Tibial nerve (tissue), 4 donors: ENCODE results near the gene FLRT1. TPM values are rescaled to one million over a fixed set of nuclear protein-coding genes. Genes with fewer than 3 reads are reported as not detected.

Experiments used
- DNase-seq, 2 donors: peaks; one replicate each; pipeline ENCODE4 v3.0.0-alpha.2; 2019; ENCODE audit warnings: low spot score in 2 of 2
- H3K27ac ChIP-seq, 4 donors: fragments of 200-600 bp; sonication (generic) in 3 of 4; one replicate each; pipeline ENCODE4 v1.5.1; 2017 to 2019; ENCODE audit warnings: mild to moderate bottlenecking in 1 of 4
- H3K27me3 ChIP-seq, 2 donors: fragments of 200-600 bp; sonication (generic) in 1 of 2; one replicate each; pipeline versions ENCODE4 v1.5.1 to v1.6.0; 2017 to 2019
- H3K36me3 ChIP-seq, 3 donors: fragments of 200-600 bp; sonication (generic); one replicate each; pipeline ENCODE4 v1.5.1; 2018 to 2019
- H3K4me1 ChIP-seq, 4 donors: fragments of 200-600 bp; sonication (generic) in 3 of 4; one replicate each; pipeline ENCODE4 v1.5.1; 2017 to 2019
- H3K4me3 ChIP-seq, 4 donors: fragments of 200-600 bp; sonication (generic) in 3 of 4; one replicate each; pipeline ENCODE4 v1.5.1; 2017 to 2019; ENCODE audit warnings: mild to moderate bottlenecking in 1 of 4, moderate library complexity in 1 of 4
- H3K9me3 ChIP-seq, 4 donors: fragments of 200-600 bp; sonication (generic) in 3 of 4; one replicate each; pipeline ENCODE4 v1.5.1; 2017 to 2019
- EP300 ChIP-seq, 2 donors: sonication (generic); formaldehyde crosslinking; IDR thresholded peaks; one replicate each; pipeline ENCODE4 v1.6.1; 2017; ENCODE audit warnings: antibody characterized with exemption in 2 of 2, mild to moderate bottlenecking in 1 of 2
- POLR2A ChIP-seq, 2 donors: fragments of 450-650 bp; IDR thresholded peaks; one replicate each; pipeline ENCODE4 v1.6.1; 2017; ENCODE audit warnings: antibody characterized with exemption in 2 of 2, mild to moderate bottlenecking in 2 of 2, moderate library complexity in 2 of 2
- WGBS, 2 donors: methylation state at CpG; one replicate each; pipeline ENCODE4 v1.1.5; 2018; 5-methylcytosine and 5-hydroxymethylcytosine counted together
- total RNA-seq, 4 donors: library from RNA; depleted of rRNA; stranded (reverse); fragments of >200 nt; gene quantifications; one replicate each; pipeline ENCODE4 v1.1.0, GENCODE V29; 2016
- TF ChIP-seq, protein P1 (sequence below), 5 experiments: fragments of 200-600 bp in 3 of 5; fragments of 450-650 bp in 2 of 5; sonication (generic) in 3 of 5; IDR thresholded peaks; one replicate each; pipeline ENCODE4 v1.5.1; 2016 to 2019; ENCODE audit warnings: antibody characterized with exemption in 5 of 5, mild to moderate bottlenecking in 3 of 5, moderate library complexity in 2 of 5

The FLRT1 gene
- total RNA-seq, 4 donors from 2014 or later = 0.39 to 2.1 (median 0.52) TPM

DNA sequence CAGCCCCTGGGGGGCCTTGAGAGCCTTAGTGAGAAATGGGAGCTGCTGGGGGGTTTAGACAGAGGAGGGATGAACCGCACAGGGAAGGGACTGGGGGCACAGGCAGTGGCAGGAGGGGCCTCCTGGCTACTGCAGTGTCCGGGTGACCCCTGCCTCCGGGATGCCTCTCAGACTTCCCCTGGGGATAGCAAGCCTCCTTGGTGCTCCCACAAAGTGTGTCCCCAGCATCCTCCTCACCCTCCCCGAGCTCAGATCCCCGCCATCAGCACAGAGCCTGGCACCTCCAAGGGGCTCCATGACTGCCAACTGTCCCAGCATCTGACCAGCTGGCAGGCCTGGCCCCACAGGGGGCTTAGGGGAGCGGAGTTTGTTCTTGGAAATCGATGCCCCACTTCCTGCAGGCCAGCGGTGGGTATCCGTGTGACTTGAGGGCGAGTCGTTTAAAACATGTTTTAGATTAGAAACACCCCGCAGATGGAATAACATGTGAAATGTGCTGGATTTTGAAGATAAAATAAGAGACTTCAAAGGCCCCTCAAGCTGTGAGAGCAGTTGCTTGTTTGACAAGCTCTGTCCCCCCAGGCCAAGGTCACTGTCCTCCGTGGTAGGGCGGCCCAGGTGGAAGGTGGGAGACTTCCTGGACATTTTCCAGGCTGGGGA, 13.5 kb upstream of the FLRT1 start:
- 75 to 83% methylated on average over 14 of the region's 14 CpGs for WGBS, 2 donors
- TF ChIP-seq, protein P1, sequence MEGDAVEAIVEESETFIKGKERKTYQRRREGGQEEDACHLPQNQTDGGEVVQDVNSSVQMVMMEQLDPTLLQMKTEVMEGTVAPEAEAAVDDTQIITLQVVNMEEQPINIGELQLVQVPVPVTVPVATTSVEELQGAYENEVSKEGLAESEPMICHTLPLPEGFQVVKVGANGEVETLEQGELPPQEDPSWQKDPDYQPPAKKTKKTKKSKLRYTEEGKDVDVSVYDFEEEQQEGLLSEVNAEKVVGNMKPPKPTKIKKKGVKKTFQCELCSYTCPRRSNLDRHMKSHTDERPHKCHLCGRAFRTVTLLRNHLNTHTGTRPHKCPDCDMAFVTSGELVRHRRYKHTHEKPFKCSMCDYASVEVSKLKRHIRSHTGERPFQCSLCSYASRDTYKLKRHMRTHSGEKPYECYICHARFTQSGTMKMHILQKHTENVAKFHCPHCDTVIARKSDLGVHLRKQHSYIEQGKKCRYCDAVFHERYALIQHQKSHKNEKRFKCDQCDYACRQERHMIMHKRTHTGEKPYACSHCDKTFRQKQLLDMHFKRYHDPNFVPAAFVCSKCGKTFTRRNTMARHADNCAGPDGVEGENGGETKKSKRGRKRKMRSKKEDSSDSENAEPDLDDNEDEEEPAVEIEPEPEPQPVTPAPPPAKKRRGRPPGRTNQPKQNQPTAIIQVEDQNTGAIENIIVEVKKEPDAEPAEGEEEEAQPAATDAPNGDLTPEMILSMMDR (IDR thresholded peaks at IDR 0.05) = no peak
- no peak for TF ChIP-seq POLR2A (IDR thresholded peaks at IDR 0.05)
- no peak for TF ChIP-seq EP300 (IDR thresholded peaks at IDR 0.05)
- Histone ChIP-seq H3K27ac (no peak overlapping the region), H3K9me3 (no peaks in the 10 kb centered on the region), H3K36me3 (no peaks in the 10 kb centered on the region), H3K27me3 (no peaks in the 10 kb centered on the region), H3K4me3 (no peak overlapping the region), H3K4me1 (peaks cover 0 to 18% (median 0%) of the 10 kb centered on the region in 4 donors)
- DNase-seq = no peak

DNA sequence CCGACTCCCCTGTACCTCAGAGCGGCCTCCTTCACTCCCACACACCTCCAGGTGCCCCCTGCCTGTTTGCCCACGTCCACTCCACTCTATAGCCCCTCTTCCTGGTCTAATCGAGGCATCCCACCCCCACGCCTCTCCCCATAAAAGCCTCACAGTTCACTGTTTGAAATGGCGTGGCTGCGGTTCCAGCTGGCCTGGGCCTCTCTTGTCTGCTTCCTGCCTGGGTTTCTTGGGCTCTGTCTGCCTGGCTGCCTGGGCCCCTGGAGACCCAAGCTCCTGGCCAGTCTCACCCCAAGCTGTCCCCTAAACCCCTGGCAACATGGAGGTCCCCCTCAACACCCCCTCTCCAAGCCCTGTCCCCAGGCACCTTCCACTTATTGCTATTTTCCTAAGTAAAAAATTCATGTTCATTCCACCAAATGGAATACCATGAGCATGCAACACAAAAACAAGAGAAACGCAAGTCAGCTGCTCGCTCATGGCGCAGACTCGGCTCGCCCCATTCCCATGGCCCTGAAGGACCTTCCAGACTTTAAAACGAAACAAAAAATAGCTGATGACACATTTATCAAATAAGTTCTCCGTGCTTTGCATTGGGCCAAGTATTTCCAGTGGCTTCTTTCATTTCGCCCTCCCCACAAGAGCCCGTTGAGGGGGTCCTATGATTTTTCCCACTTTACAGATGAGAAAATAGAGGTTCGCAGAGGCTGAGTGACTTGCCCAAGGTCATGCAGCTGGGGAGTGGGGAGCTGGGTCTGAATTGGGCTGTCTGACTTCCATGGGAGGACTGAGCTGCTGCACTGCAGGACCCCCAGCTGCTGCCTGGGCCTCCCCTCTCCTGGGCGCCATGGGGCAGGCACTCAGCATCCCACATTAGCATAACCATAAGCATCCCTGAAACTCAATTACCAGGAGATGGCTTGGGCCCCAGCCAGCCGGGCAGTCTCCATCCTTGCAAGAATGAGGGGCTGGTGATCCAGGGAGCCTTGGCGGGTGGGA, 11.7 kb upstream of the FLRT1 start:
- 85 to 87% methylated on average over 20 of the region's 20 CpGs for WGBS, 2 donors
- no peak for TF ChIP-seq POLR2A (IDR thresholded peaks at IDR 0.05)
- TF ChIP-seq EP300 (IDR thresholded peaks at IDR 0.05) = no peak
- TF ChIP-seq, protein P1 (IDR thresholded peaks at IDR 0.05) = no peak

DNA sequence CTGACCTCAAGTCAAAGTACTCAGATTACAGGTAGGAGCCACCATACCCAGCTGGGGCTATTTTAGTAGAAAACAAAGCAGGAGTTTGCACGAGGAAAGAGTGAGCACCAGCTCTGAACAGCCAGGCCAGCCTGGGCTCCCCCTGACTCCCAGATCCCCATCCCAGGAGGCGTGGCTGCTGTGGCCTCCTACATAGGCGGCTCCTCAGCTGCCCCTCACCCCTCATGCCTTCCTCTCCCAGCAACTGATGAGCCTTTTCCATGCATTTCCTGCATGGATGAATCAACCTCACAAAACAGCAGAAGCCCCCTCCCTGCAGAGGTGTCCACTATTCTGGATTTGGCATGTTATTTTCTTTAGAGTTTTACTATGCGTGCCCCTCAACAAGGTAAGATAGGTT, 10.5 kb upstream of the FLRT1 start:
- TF ChIP-seq EP300 (IDR thresholded peaks at IDR 0.05) (no peak), POLR2A (IDR thresholded peaks at IDR 0.05) (no peak)
- TF ChIP-seq, protein P1 (IDR thresholded peaks at IDR 0.05) = no peak
- 78 to 84% methylated on average over 4 of the region's 4 CpGs for WGBS, 2 donors

More for the DNA sequence above, 11.7 kb upstream of the FLRT1 start:
- H3K9me3 ChIP-seq = no peaks in the 10 kb centered on the region
- H3K4me1 ChIP-seq = peaks cover 0 to 15% (median 3%) of the 10 kb centered on the region in 4 donors
- no peak overlapping the region for H3K4me3 ChIP-seq
- no peaks in the 10 kb centered on the region for H3K36me3 ChIP-seq
- H3K27me3 ChIP-seq = peaks cover 0 to 10% of the 10 kb centered on the region in 2 donors
- no peak for DNase-seq
- no peak overlapping the region for H3K27ac ChIP-seq

DNA sequence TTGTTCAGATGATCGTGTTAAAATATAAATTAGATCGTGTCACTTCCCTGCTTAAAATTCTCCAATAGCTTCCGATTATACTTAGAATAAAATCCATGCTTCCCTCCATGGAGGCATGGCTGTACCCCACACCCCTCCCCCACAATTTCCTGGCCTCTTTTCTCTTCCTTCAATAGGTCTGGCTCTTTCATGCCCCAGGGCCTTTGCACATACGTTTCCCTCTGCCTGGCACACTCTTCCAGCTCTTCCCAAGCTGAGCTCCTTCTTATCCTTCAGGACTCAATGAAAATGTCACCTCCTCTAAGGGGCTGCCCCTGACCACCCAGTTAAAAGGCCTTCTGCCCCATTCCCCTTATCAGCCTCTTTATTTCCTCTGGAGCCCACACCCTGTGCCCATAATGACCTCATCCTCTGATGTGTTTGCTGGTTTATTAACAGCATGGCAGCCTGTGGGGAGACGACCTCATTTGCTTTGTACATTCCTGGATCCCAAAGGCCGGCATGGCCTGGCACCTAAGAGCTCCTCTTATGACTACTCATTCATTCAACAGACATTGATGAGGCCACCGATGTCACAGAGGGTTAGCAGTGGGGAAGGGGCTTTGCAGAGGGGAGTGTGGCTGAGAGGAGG, 9.0 kb upstream of the FLRT1 start:
- no peak for DNase-seq
- Histone ChIP-seq H3K4me3 (no peak overlapping the region), H3K9me3 (no peaks in the 10 kb centered on the region), H3K4me1 (peaks cover 0 to 14% (median 3%) of the 10 kb centered on the region in 4 donors), H3K27ac (no peak overlapping the region), H3K27me3 (peaks cover 0 to 16% of the 10 kb centered on the region in 2 donors), H3K36me3 (no peaks in the 10 kb centered on the region)
- WGBS, 2 donors = 80 to 85% methylated on average over 7 of the region's 7 CpGs
- no peak for TF ChIP-seq EP300 (IDR thresholded peaks at IDR 0.05)
- TF ChIP-seq, protein P1 (IDR thresholded peaks at IDR 0.05) = no peak
- no peak for TF ChIP-seq POLR2A (IDR thresholded peaks at IDR 0.05)

More for the DNA sequence above, 10.5 kb upstream of the FLRT1 start:
- Histone ChIP-seq H3K4me3 (no peak overlapping the region), H3K4me1 (peaks cover 0 to 14% (median 3%) of the 10 kb centered on the region in 4 donors), H3K27ac (no peak overlapping the region), H3K9me3 (no peaks in the 10 kb centered on the region), H3K27me3 (peaks cover 0 to 16% of the 10 kb centered on the region in 2 donors), H3K36me3 (no peaks in the 10 kb centered on the region)
- DNase-seq = no peak
